ENCODE data around the gene ACBD3. TPM values are rescaled to one million over a fixed set of nuclear protein-coding genes. Genes with fewer than 3 reads are reported as not detected.

Gene ACBD3
- total RNA-seq = 10 to 100 TPM; 22.5 to 24.6 TPM

- POLR2A ChIA-PET = interaction anchor here (1.0 to 1.9 kb wide), 7 partner anchors 60 to 222 kb away, joined by 3 to 13 read pairs (median 6); partner anchors contain the start of genes H3-3A, LIN9 and PARP1
- Mint-ChIP-seq H3K27me3 (no peaks in the 10 kb centered on the region), H3K4me3 (peak within 1 kb of the TSS; percentile 96), H3K36me3 (ENCODE audit: low read depth) (peaks cover 30% of the 10 kb centered on the region), H3K4me1 (peaks cover 29% of the 10 kb centered on the region), H3K27ac (peak within 1 kb of the TSS; percentile 90), H3K9me3 (no peaks in the 10 kb centered on the region)
- CTCF ChIA-PET = interaction anchor here (1.0 to 7.9 kb wide), 6 partner anchors 11 to 147 kb away, joined by 3 to 56 read pairs (median 6); no protein-coding TSS in a partner anchor
- peak; percentile 89 for DNase-seq
These were observed at the start of gene ACBD3 for GRCh38 chr1:226186124-226187018. Gene ACBD3 (minus strand): TSS chr1:226186741. CDS start chr1:226186675, 66 bp downstream.

- POLR2A ChIA-PET = no interaction called here
- Mint-ChIP-seq H3K4me1 (peaks cover 2% of the 10 kb centered on the region), H3K9me3 (no peaks in the 10 kb centered on the region), H3K27ac (no peak overlapping the region), H3K36me3 (ENCODE audit: low read depth) (peaks cover 19% of the 10 kb centered on the region), H3K4me3 (no peak overlapping the region), H3K27me3 (no peaks in the 10 kb centered on the region)
- DNase-seq = no peak
- CTCF ChIA-PET = interaction anchor here (1.3 kb wide), 1 partner anchor 108 kb away, joined by 4 read pairs; no protein-coding TSS in a partner anchor
These were observed 47.3 kb upstream of the ACBD3 start for GRCh38 chr1:226233806-226234205.

- no peak overlapping the region for H3K27ac Mint-ChIP-seq
- peaks cover 2% of the 10 kb centered on the region for H3K4me1 Mint-ChIP-seq
- no peak overlapping the region for H3K4me3 Mint-ChIP-seq
- no peaks in the 10 kb centered on the region for H3K27me3 Mint-ChIP-seq
- no peaks in the 10 kb centered on the region for H3K9me3 Mint-ChIP-seq
- H3K36me3 Mint-ChIP-seq (ENCODE audit: low read depth) = peaks cover 14% of the 10 kb centered on the region
- ChIA-PET CTCF (interaction anchor here (1.3 kb wide), 1 partner anchor 108 kb away, joined by 4 read pairs; no protein-coding TSS in a partner anchor), POLR2A (no interaction called here)
- no peak for DNase-seq
These were observed 46.8 kb upstream of the ACBD3 start for GRCh38 chr1:226233293-226233692.

GRCh38 chr1:226226601-226227000 is 40.1 kb upstream of the ACBD3 start:
- POLR2A ChIA-PET = no interaction called here
- Mint-ChIP-seq H3K36me3 (ENCODE audit: low read depth) (peaks cover 2% of the 10 kb centered on the region), H3K27me3 (peaks cover 18% of the 10 kb centered on the region), H3K4me3 (no peak overlapping the region), H3K4me1 (peaks cover 4% of the 10 kb centered on the region), H3K27ac (no peak overlapping the region), H3K9me3 (no peaks in the 10 kb centered on the region)
- DNase-seq = no peak
- CTCF ChIA-PET = interaction anchor here (1.2 kb wide), 1 partner anchor 101 kb away, joined by 4 read pairs; no protein-coding TSS in a partner anchor

- peaks cover 31% of the 10 kb centered on the region for H3K27me3 Mint-ChIP-seq
- POLR2A ChIA-PET = no interaction called here
- peak; percentile 37 for DNase-seq
- H3K27ac Mint-ChIP-seq = no peak overlapping the region
- H3K4me1 Mint-ChIP-seq = peaks cover 4% of the 10 kb centered on the region
- H3K36me3 Mint-ChIP-seq (ENCODE audit: low read depth) = peaks cover 2% of the 10 kb centered on the region
- H3K9me3 Mint-ChIP-seq = no peaks in the 10 kb centered on the region
- H3K4me3 Mint-ChIP-seq = peak overlapping the region; percentile 64
- CTCF ChIA-PET = interaction anchor here (0.6 to 1.6 kb wide), 7 partner anchors 14 to 109 kb away, joined by 3 to 7 read pairs (median 3); no protein-coding TSS in a partner anchor
These were observed 37.3 kb upstream of the ACBD3 start for GRCh38 chr1:226223786-226224244.

- DNase-seq = no peak
- H3K36me3 Mint-ChIP-seq (ENCODE audit: low read depth) = peaks cover 2% of the 10 kb centered on the region
- H3K27me3 Mint-ChIP-seq = peaks cover 31% of the 10 kb centered on the region
- CTCF ChIA-PET = interaction anchor here (0.6 to 1.6 kb wide), 6 partner anchors 16 to 103 kb away, joined by 3 to 7 read pairs (median 3); no protein-coding TSS in a partner anchor
- POLR2A ChIA-PET = no interaction called here
- peaks cover 4% of the 10 kb centered on the region for H3K4me1 Mint-ChIP-seq
- peak within 1 kb of the TSS; percentile 64 for H3K4me3 Mint-ChIP-seq
- no peaks in the 10 kb centered on the region for H3K9me3 Mint-ChIP-seq
- H3K27ac Mint-ChIP-seq = no peak within 1 kb of the TSS
These were observed 36.7 kb upstream of the ACBD3 start, which contains the start of gene MIXL1 for GRCh38 chr1:226223157-226223785. Gene MIXL1 (plus strand): TSS chr1:226223664. CDS start chr1:226223682, 18 bp downstream.

- CTCF ChIA-PET = interaction anchor here (0.6 to 1.1 kb wide), 3 partner anchors 24 to 102 kb away, joined by 3 to 6 read pairs (median 3); no protein-coding TSS in a partner anchor
These were observed 36.1 kb upstream of the ACBD3 start for GRCh38 chr1:226222686-226223085.

GRCh38 chr1:226220473-226221189 is 34.1 kb upstream of the ACBD3 start:
- H3K27me3 Mint-ChIP-seq = peaks cover 31% of the 10 kb centered on the region
- ChIA-PET POLR2A (no interaction called here), CTCF (interaction anchor here (0.8 kb wide), 1 partner anchor 21 kb away, joined by 3 read pairs; no protein-coding TSS in a partner anchor)
- no peak overlapping the region for H3K4me3 Mint-ChIP-seq
- H3K27ac Mint-ChIP-seq = no peak overlapping the region
- peaks cover 4% of the 10 kb centered on the region for H3K4me1 Mint-ChIP-seq
- no peaks in the 10 kb centered on the region for H3K36me3 Mint-ChIP-seq (ENCODE audit: low read depth)
- DNase-seq = no peak
- H3K9me3 Mint-ChIP-seq = no peaks in the 10 kb centered on the region

More at GRCh38 chr1:226222686-226223085, 36.1 kb upstream of the ACBD3 start:
- POLR2A ChIA-PET = no interaction called here
- H3K27me3 Mint-ChIP-seq = peaks cover 31% of the 10 kb centered on the region
- H3K9me3 Mint-ChIP-seq = no peaks in the 10 kb centered on the region
- no peak for DNase-seq
- no peak overlapping the region for H3K27ac Mint-ChIP-seq
- H3K4me1 Mint-ChIP-seq = peaks cover 4% of the 10 kb centered on the region
- no peak overlapping the region for H3K4me3 Mint-ChIP-seq
- peaks cover 2% of the 10 kb centered on the region for H3K36me3 Mint-ChIP-seq (ENCODE audit: low read depth)

- Mint-ChIP-seq H3K4me3 (no peak overlapping the region), H3K27ac (no peak overlapping the region), H3K9me3 (no peaks in the 10 kb centered on the region), H3K36me3 (ENCODE audit: low read depth) (no peaks in the 10 kb centered on the region), H3K27me3 (peaks cover 17% of the 10 kb centered on the region), H3K4me1 (no peaks in the 10 kb centered on the region)
- CTCF ChIA-PET = interaction anchor here (1.0 kb wide), 1 partner anchor 21 kb away, joined by 3 read pairs; no protein-coding TSS in a partner anchor
- POLR2A ChIA-PET = no interaction called here
- DNase-seq = no peak
These were observed 30.7 kb upstream of the ACBD3 start for GRCh38 chr1:226217273-226217672.

- Mint-ChIP-seq H3K9me3 (no peaks in the 10 kb centered on the region), H3K4me3 (no peak overlapping the region), H3K27ac (no peak overlapping the region), H3K27me3 (peaks cover 10% of the 10 kb centered on the region), H3K4me1 (no peaks in the 10 kb centered on the region), H3K36me3 (ENCODE audit: low read depth) (no peaks in the 10 kb centered on the region)
- ChIA-PET POLR2A (no interaction called here), CTCF (no interaction called here)
- no peak for DNase-seq
These were observed 29.5 kb upstream of the ACBD3 start for GRCh38 chr1:226216056-226216455.

GRCh38 chr1:226215239-226215638 is 28.7 kb upstream of the ACBD3 start:
- H3K27ac Mint-ChIP-seq = no peak overlapping the region
- no peaks in the 10 kb centered on the region for H3K4me1 Mint-ChIP-seq
- H3K9me3 Mint-ChIP-seq = no peaks in the 10 kb centered on the region
- H3K36me3 Mint-ChIP-seq (ENCODE audit: low read depth) = no peaks in the 10 kb centered on the region
- H3K27me3 Mint-ChIP-seq = peaks cover 5% of the 10 kb centered on the region
- no peak for DNase-seq
- POLR2A ChIA-PET = no interaction called here
- H3K4me3 Mint-ChIP-seq = no peak overlapping the region
- CTCF ChIA-PET = no interaction called here

- ChIA-PET POLR2A (no interaction called here), CTCF (no interaction called here)
- H3K4me1 Mint-ChIP-seq = no peaks in the 10 kb centered on the region
- H3K4me3 Mint-ChIP-seq = no peak overlapping the region
- no peak for DNase-seq
- H3K9me3 Mint-ChIP-seq = no peaks in the 10 kb centered on the region
- H3K27ac Mint-ChIP-seq = no peak overlapping the region
- H3K27me3 Mint-ChIP-seq = no peaks in the 10 kb centered on the region
- no peaks in the 10 kb centered on the region for H3K36me3 Mint-ChIP-seq (ENCODE audit: low read depth)
These were observed 26.0 kb upstream of the ACBD3 start for GRCh38 chr1:226212545-226212944.
